A673 (cell line): ENCODE measurements around the gene UST. TPM values are rescaled to one million over a fixed set of nuclear protein-coding genes. Genes with fewer than 3 reads are reported as not detected.

Source experiments
- BruUV-seq: library from RNA; stranded (reverse); fragments of 400-500 nt; replicated peaks from 2 replicates; lab custom pipeline; 2021; lab: Mats Ljungman, UMichigan
- CTCF ChIA-PET: fragments of 300-600 bp; sonication (Branson Sonifier 250); formaldehyde crosslinking; loops from one replicate; lab custom pipeline; 2022; ENCODE audit warnings: antibody characterized with exemption; lab: Charles Lee
- POLR2A ChIA-PET: fragments of 300-600 bp; sonication (Branson Sonifier 250); formaldehyde crosslinking; loops from one replicate; lab custom pipeline; 2022; ENCODE audit warnings: antibody characterized with exemption; ENCODE audit not compliant: low non-redundant PET; lab: Charles Lee
- DNase-seq: peaks from one replicate; pipeline ENCODE4 v3.0.0-alpha.2; 2015; ENCODE audit warnings: low spot score
- H3K27ac ChIP-seq: fragments of 200-600 bp; sonication (generic); 2 replicates; pipeline ENCODE4 v1.5.1; 2016; ENCODE audit warnings: mixed run types, low read depth, mild to moderate bottlenecking, mixed read lengths, antibody characterized with exemption, low read length; ENCODE audit not compliant: poor library complexity, severe bottlenecking
- H3K27me3 ChIP-seq: fragments of 200-600 bp; sonication (generic); replicated peaks from 2 replicates; pipeline ENCODE4 v1.6.1; 2017; ENCODE audit warnings: mixed run types, low read depth, mild to moderate bottlenecking, mixed read lengths, antibody characterized with exemption, low read length; ENCODE audit not compliant: insufficient read depth, poor library complexity
- H3K36me3 ChIP-seq: fragments of 200-600 bp; sonication (generic); 2 replicates; pipeline ENCODE4 v1.6.1; 2016; ENCODE audit warnings: mixed run types, mild to moderate bottlenecking, mixed read lengths, antibody characterized with exemption, low read length; ENCODE audit not compliant: insufficient read depth, poor library complexity, severe bottlenecking
- H3K4me1 ChIP-seq: fragments of 200-600 bp; sonication (generic); 2 replicates; pipeline ENCODE4 v1.6.1; 2017; ENCODE audit warnings: mixed run types, mild to moderate bottlenecking, mixed read lengths, antibody characterized with exemption, low read length; ENCODE audit not compliant: insufficient read depth, poor library complexity, severe bottlenecking
- H3K4me3 ChIP-seq: fragments of 200-600 bp; sonication (generic); 2 replicates; pipeline ENCODE4 v1.5.1; 2016; ENCODE audit warnings: low read depth, mixed run types, mild to moderate bottlenecking, mixed read lengths, low read length; ENCODE audit not compliant: poor library complexity, severe bottlenecking
- H3K9me3 ChIP-seq: fragments of 200-600 bp; sonication (generic); 2 replicates; pipeline ENCODE4 v1.6.1; 2016; ENCODE audit warnings: mixed run types, low read depth, mild to moderate bottlenecking, mixed read lengths, antibody characterized with exemption, low read length; ENCODE audit not compliant: poor library complexity, severe bottlenecking
- CTCF ChIP-seq: fragments of 300-800, 200-600 bp; sonication (generic); conservative IDR thresholded peaks from 2 replicates; pipeline ENCODE4 v1.5.1; 2017; ENCODE audit warnings: low read depth, mild to moderate bottlenecking, antibody characterized with exemption, low read length, moderate library complexity, mixed read lengths
- EZH2 ChIP-seq: fragments of 200-600 bp; sonication (generic); IDR thresholded peaks from 2 replicates; pipeline ENCODE4 v1.6.1; 2017; ENCODE audit warnings: borderline replicate concordance, low read depth, mild to moderate bottlenecking, mixed read lengths, antibody characterized with exemption, low read length; ENCODE audit not compliant: poor library complexity, severe bottlenecking
- intact Hi-C: fragments of 100-400 bp; cut with micrococcal nuclease; formaldehyde crosslinking; loops from one replicate; pipeline ENCODE4 v1.10.0; 2022; ENCODE audit not compliant: unreplicated experiment
- total RNA-seq: library from RNA; stranded (reverse); gene quantifications from 2 replicates; pipeline ENCODE4 v1.2.3, GENCODE V29; 2021

UST gene
- total RNA-seq, 1 experiment from 2014 or later, result 1.5 TPM

DNA sequence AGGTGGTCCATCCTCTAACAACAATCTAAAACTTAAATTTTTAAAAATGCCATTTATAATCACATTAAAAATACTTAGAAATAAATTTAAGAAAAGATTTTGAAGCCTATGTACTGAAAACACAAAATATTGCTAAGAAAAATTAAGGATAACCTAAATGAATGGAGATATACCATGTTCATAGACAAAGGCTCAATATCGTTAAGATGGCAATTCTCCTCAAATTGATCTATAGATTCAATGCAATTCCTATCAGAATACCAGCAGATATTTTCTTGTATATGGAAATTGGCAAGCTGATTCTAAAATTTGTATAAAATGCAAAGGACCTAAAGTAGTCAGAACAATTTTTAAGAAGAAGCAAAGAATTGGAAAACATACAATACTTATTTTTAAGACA is 19.7 kb upstream of the UST start:
- H3K4me3 ChIP-seq, result no peak overlapping the region
- intact Hi-C loops, result no loop called here
- no peaks in the 10 kb centered on the region for H3K4me1 ChIP-seq
- H3K27ac ChIP-seq, result no peak overlapping the region
- no peaks in the 10 kb centered on the region for H3K27me3 ChIP-seq
- H3K36me3 ChIP-seq, result no peaks in the 10 kb centered on the region
- no peaks in the 10 kb centered on the region for H3K9me3 ChIP-seq
- TF ChIP-seq EZH2 (no peak), CTCF (no peak)
- no peak for DNase-seq
- BruUV-seq, result no TSS peak
- POLR2A ChIA-PET, result no interaction called here
- CTCF ChIA-PET, result no interaction called here

- Histone ChIP-seq H3K4me3 (no peak overlapping the region), H3K9me3 (no peaks in the 10 kb centered on the region), H3K4me1 (no peaks in the 10 kb centered on the region), H3K27me3 (no peaks in the 10 kb centered on the region), H3K36me3 (no peaks in the 10 kb centered on the region), H3K27ac (no peak overlapping the region)
- BruUV-seq, result no TSS peak
- ChIA-PET CTCF (no interaction called here), POLR2A (no interaction called here)
- intact Hi-C loops, result no loop called here
- DNase-seq, result no peak
- TF ChIP-seq EZH2 (no peak), CTCF (no peak)
Measured at GRCh38 chr6:148735989-148736388, 10.8 kb upstream of the UST start.

GRCh38 chr6:148736774-148737412 is 9.9 kb upstream of the UST start:
- CTCF ChIA-PET, result no interaction called here
- Histone ChIP-seq H3K4me1 (no peaks in the 10 kb centered on the region), H3K27ac (no peak overlapping the region), H3K27me3 (no peaks in the 10 kb centered on the region), H3K4me3 (no peak overlapping the region), H3K36me3 (no peaks in the 10 kb centered on the region), H3K9me3 (no peaks in the 10 kb centered on the region)
- DNase-seq, result no peak
- no TSS peak for BruUV-seq
- intact Hi-C loops, result no loop called here
- TF ChIP-seq CTCF, result no peak
- TF ChIP-seq EZH2, result no peak
- POLR2A ChIA-PET, result no interaction called here
